WTC11 (cell line): ENCODE results near the gene ING2. TPM values are rescaled to one million over a fixed set of nuclear protein-coding genes. Genes with fewer than 3 reads are reported as not detected.

Source experiments
- ATAC-seq: fragments of 200-7000 bp; cut with Tn5 transposase; 2 replicates; pipeline ENCODE4 v1.10.0; 2021; ENCODE audit warnings: mild to moderate bottlenecking, moderate library complexity
- CTCF ChIA-PET: fragments of 300-600 bp; sonication (Branson Sonifier 250); formaldehyde crosslinking; loops from one replicate; lab custom pipeline; 2021; ENCODE audit warnings: antibody characterized with exemption; lab: Charles Lee
- POLR2A ChIA-PET: fragments of 350-600 bp; sonication (Branson Sonifier 250); formaldehyde crosslinking; loops from one replicate; lab custom pipeline; 2021; ENCODE audit warnings: antibody characterized with exemption; lab: Charles Lee
- DNase-seq: peaks from one replicate; pipeline ENCODE4 v3.0.0; 2021; ENCODE audit warnings: low spot score
- H3K27ac Mint-ChIP-seq: 2 replicates; pipeline ENCODE4 v1.8.0; 2021; ENCODE audit warnings: mixed read lengths
- H3K27me3 Mint-ChIP-seq: 2 replicates; pipeline ENCODE4 v1.8.0; 2021; ENCODE audit warnings: low read depth, mild to moderate bottlenecking, moderate library complexity, mixed read lengths
- H3K36me3 Mint-ChIP-seq: 2 replicates; pipeline ENCODE4 v1.8.0; 2021; ENCODE audit warnings: mixed read lengths
- H3K4me1 Mint-ChIP-seq: 2 replicates; pipeline ENCODE4 v1.8.0; 2022; ENCODE audit warnings: mixed read lengths
- H3K4me3 Mint-ChIP-seq: 2 replicates; pipeline ENCODE4 v1.8.0; 2021; ENCODE audit warnings: mild to moderate bottlenecking, moderate library complexity, mixed read lengths
- H3K9me3 Mint-ChIP-seq: 2 replicates; pipeline ENCODE4 v1.8.0; 2021; ENCODE audit warnings: mixed read lengths
- ATF2 ChIP-seq: sonication (generic); formaldehyde crosslinking; IDR thresholded peaks from 2 replicates; pipeline ENCODE4 v1.8.1; 2022; ENCODE audit warnings: low read depth, missing genetic modification reagents, borderline replicate concordance
- ATF3 ChIP-seq: sonication (generic); formaldehyde crosslinking; conservative IDR thresholded peaks from 2 replicates; pipeline ENCODE4 v1.8.1; 2022; ENCODE audit warnings: mild to moderate bottlenecking, missing genetic modification reagents
- CBFB ChIP-seq: sonication (generic); formaldehyde crosslinking; IDR thresholded peaks from 2 replicates; pipeline ENCODE4 v1.8.1; 2022; ENCODE audit warnings: mild to moderate bottlenecking, low read depth, missing genetic modification reagents
- CREM ChIP-seq: sonication (generic); formaldehyde crosslinking; IDR thresholded peaks from 2 replicates; pipeline ENCODE4 v1.8.1; 2022; ENCODE audit warnings: mild to moderate bottlenecking, missing genetic modification reagents, moderate library complexity
- ETV6 ChIP-seq: sonication (generic); formaldehyde crosslinking; IDR thresholded peaks from 2 replicates; pipeline ENCODE4 v1.8.1; 2022; ENCODE audit warnings: mild to moderate bottlenecking, missing genetic modification reagents
- GABPB1 ChIP-seq: sonication (generic); formaldehyde crosslinking; IDR thresholded peaks from 2 replicates; pipeline ENCODE4 v1.8.1; 2023; ENCODE audit warnings: mild to moderate bottlenecking, missing genetic modification reagents
- HMGA2 ChIP-seq: fragments of 250-450 bp; sonication (Bioruptor Pico); IDR thresholded peaks from 2 replicates; pipeline ENCODE4 v1.4.0; 2021; ENCODE audit warnings: mild to moderate bottlenecking, moderate library complexity
- HMGXB4 ChIP-seq: sonication (generic); formaldehyde crosslinking; IDR thresholded peaks from 2 replicates; pipeline ENCODE4 v1.8.1; 2023; ENCODE audit warnings: mild to moderate bottlenecking, moderate library complexity, missing genetic modification reagents
- JUN ChIP-seq: sonication (generic); formaldehyde crosslinking; IDR thresholded peaks from 2 replicates; pipeline ENCODE4 v1.8.0; 2023; ENCODE audit warnings: mild to moderate bottlenecking, missing genetic modification reagents
- NR1H2 ChIP-seq: sonication (generic); formaldehyde crosslinking; IDR thresholded peaks from 2 replicates; pipeline ENCODE4 v1.9.0; 2021; ENCODE audit warnings: mild to moderate bottlenecking, moderate library complexity, missing genetic modification reagents
- OVOL2 ChIP-seq: fragments of 250-450 bp; sonication (Bioruptor Pico); IDR thresholded peaks from 2 replicates; pipeline ENCODE4 v1.9.0; 2021; ENCODE audit warnings: mild to moderate bottlenecking, borderline replicate concordance
- PREB ChIP-seq: sonication (generic); formaldehyde crosslinking; IDR thresholded peaks from 2 replicates; pipeline ENCODE4 v1.8.1; 2022; ENCODE audit warnings: mild to moderate bottlenecking, missing genetic modification reagents, moderate library complexity, borderline replicate concordance
- RORB ChIP-seq: fragments of 250-450 bp; sonication (Bioruptor Pico); IDR thresholded peaks from 2 replicates; pipeline ENCODE4 v1.9.0; 2021; ENCODE audit warnings: mild to moderate bottlenecking
- SMAD3 ChIP-seq: sonication (generic); formaldehyde crosslinking; IDR thresholded peaks from 2 replicates; pipeline ENCODE4 v1.8.0; 2022; ENCODE audit warnings: missing genetic modification reagents, mild to moderate bottlenecking, borderline replicate concordance
- SP1 ChIP-seq: sonication (generic); formaldehyde crosslinking; conservative IDR thresholded peaks from 2 replicates; pipeline ENCODE4 v1.8.1; 2022; ENCODE audit warnings: missing genetic modification reagents
- STAT6 ChIP-seq: sonication (generic); formaldehyde crosslinking; conservative IDR thresholded peaks from 2 replicates; pipeline ENCODE4 v1.8.1; 2023; ENCODE audit warnings: mild to moderate bottlenecking, low read depth, missing genetic modification reagents, moderate library complexity
- ZNF232 ChIP-seq: sonication (generic); formaldehyde crosslinking; IDR thresholded peaks from 2 replicates; pipeline ENCODE4 v1.8.0; 2022; ENCODE audit warnings: mild to moderate bottlenecking, missing genetic modification reagents
- ZNF416 ChIP-seq: fragments of 250-450 bp; sonication (Bioruptor Pico); IDR thresholded peaks from 2 replicates; pipeline ENCODE4 v1.9.0; 2021; ENCODE audit warnings: mild to moderate bottlenecking, inconsistent platforms
- total RNA-seq: library from RNA; stranded (reverse); gene quantifications from 3 replicates; pipeline ENCODE4 v1.2.3, GENCODE V29; 2021
- TF ChIP-seq, protein P1 (sequence below): sonication (generic); formaldehyde crosslinking; IDR thresholded peaks from 2 replicates; pipeline ENCODE4 v1.8.1; 2023; ENCODE audit warnings: mild to moderate bottlenecking, missing genetic modification reagents, moderate library complexity
- TF ChIP-seq, protein P2 (sequence below): sonication (generic); formaldehyde crosslinking; IDR thresholded peaks from 2 replicates; pipeline ENCODE4 v1.8.1; 2023; ENCODE audit warnings: mild to moderate bottlenecking, missing genetic modification reagents, borderline replicate concordance

The ING2 gene
- total RNA-seq, 1 experiment from 2014 or later, result 12.0 TPM

GRCh38 chr4:183554346-183554686 lies 49.5 kb downstream of the ING2 start:
- no peaks in the 10 kb centered on the region for H3K27me3 Mint-ChIP-seq
- peaks cover 8% of the 10 kb centered on the region for H3K36me3 Mint-ChIP-seq
- POLR2A ChIA-PET, result no interaction called here

GRCh38 chr4:183554878-183555585 lies 50.2 kb downstream of the ING2 start:
- no peak for DNase-seq
- no peak overlapping the region for H3K27ac Mint-ChIP-seq
- TF ChIP-seq JUN (CRISPR knock-in tag) (no peak), ZNF232 (CRISPR knock-in tag) (no peak), GABPB1 (CRISPR knock-in tag) (no peak), ATF2 (no peak), HMGXB4 (CRISPR knock-in tag) (no peak), ZNF416 (CRISPR knock-in tag) (no peak)
- TF ChIP-seq, protein P1, sequence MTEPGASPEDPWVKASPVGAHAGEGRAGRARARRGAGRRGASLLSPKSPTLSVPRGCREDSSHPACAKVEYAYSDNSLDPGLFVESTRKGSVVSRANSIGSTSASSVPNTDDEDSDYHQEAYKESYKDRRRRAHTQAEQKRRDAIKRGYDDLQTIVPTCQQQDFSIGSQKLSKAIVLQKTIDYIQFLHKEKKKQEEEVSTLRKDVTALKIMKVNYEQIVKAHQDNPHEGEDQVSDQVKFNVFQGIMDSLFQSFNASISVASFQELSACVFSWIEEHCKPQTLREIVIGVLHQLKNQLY (CRISPR knock-in tag), result no peak

More at GRCh38 chr4:183554346-183554686, 49.5 kb downstream of the ING2 start:
- peaks cover 17% of the 10 kb centered on the region for H3K9me3 Mint-ChIP-seq
- no peak for ATAC-seq
- no peaks in the 10 kb centered on the region for H3K4me1 Mint-ChIP-seq
- no peak overlapping the region for H3K27ac Mint-ChIP-seq
- CTCF ChIA-PET, result no interaction called here
- TF ChIP-seq SMAD3 (CRISPR knock-in tag), result no peak
- TF ChIP-seq SP1 (CRISPR knock-in tag), result no peak
- no peak for TF ChIP-seq ATF3 (CRISPR knock-in tag)
- TF ChIP-seq NR1H2 (CRISPR knock-in tag), result no peak
- TF ChIP-seq ETV6 (CRISPR knock-in tag), result no peak
- TF ChIP-seq CREM (CRISPR knock-in tag), result no peak
- TF ChIP-seq, protein P2, sequence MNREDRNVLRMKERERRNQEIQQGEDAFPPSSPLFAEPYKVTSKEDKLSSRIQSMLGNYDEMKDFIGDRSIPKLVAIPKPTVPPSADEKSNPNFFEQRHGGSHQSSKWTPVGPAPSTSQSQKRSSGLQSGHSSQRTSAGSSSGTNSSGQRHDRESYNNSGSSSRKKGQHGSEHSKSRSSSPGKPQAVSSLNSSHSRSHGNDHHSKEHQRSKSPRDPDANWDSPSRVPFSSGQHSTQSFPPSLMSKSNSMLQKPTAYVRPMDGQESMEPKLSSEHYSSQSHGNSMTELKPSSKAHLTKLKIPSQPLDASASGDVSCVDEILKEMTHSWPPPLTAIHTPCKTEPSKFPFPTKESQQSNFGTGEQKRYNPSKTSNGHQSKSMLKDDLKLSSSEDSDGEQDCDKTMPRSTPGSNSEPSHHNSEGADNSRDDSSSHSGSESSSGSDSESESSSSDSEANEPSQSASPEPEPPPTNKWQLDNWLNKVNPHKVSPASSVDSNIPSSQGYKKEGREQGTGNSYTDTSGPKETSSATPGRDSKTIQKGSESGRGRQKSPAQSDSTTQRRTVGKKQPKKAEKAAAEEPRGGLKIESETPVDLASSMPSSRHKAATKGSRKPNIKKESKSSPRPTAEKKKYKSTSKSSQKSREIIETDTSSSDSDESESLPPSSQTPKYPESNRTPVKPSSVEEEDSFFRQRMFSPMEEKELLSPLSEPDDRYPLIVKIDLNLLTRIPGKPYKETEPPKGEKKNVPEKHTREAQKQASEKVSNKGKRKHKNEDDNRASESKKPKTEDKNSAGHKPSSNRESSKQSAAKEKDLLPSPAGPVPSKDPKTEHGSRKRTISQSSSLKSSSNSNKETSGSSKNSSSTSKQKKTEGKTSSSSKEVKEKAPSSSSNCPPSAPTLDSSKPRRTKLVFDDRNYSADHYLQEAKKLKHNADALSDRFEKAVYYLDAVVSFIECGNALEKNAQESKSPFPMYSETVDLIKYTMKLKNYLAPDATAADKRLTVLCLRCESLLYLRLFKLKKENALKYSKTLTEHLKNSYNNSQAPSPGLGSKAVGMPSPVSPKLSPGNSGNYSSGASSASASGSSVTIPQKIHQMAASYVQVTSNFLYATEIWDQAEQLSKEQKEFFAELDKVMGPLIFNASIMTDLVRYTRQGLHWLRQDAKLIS (CRISPR knock-in tag), result no peak
- TF ChIP-seq PREB (CRISPR knock-in tag), result no peak
- no peak for TF ChIP-seq RORB (CRISPR knock-in tag)
- TF ChIP-seq STAT6 (CRISPR knock-in tag), result no peak
- TF ChIP-seq OVOL2, result no peak
- TF ChIP-seq, protein P1 (CRISPR knock-in tag), result no peak
- no peak for TF ChIP-seq CBFB (CRISPR knock-in tag)
- no peak for TF ChIP-seq HMGA2 (CRISPR knock-in tag)
- TF ChIP-seq, all 79 proteins: peak for 0
- DNase-seq, result no peak
- H3K4me3 Mint-ChIP-seq, result no peak overlapping the region

More at GRCh38 chr4:183554878-183555585, 50.2 kb downstream of the ING2 start:
- no peak overlapping the region for H3K4me3 Mint-ChIP-seq
- peaks cover 8% of the 10 kb centered on the region for H3K36me3 Mint-ChIP-seq
- CTCF ChIA-PET, result interaction anchor here (0.7 kb wide), 1 partner anchor 82 kb away, joined by 5 read pairs; no protein-coding TSS in a partner anchor
- H3K4me1 Mint-ChIP-seq, result no peaks in the 10 kb centered on the region
- ATAC-seq, result no peak
- no peaks in the 10 kb centered on the region for H3K27me3 Mint-ChIP-seq
- POLR2A ChIA-PET, result interaction anchor here (0.5 kb wide), 1 partner anchor 155 kb away, joined by 3 read pairs; no protein-coding TSS in a partner anchor
- H3K9me3 Mint-ChIP-seq, result peaks cover 17% of the 10 kb centered on the region
